GM19468 (cell line): ENCODE data around the gene GAN.
"Not testable (repeated sequence)": the region's sequence is repeated elsewhere in the genome, so short reads cannot be mapped to it uniquely, and the experiment has no call there.

Experiments used
- ATAC-seq: cut with Tn5 transposase; IDR thresholded peaks from one replicate; pipeline ENCODE4 v1.9.1; 2021; ENCODE audit warnings: mild to moderate bottlenecking, moderate library complexity, moderate number of reproducible peaks; ENCODE audit not compliant: unreplicated experiment; ENCODE audit errors: extremely low read depth

Gene GAN

DNA sequence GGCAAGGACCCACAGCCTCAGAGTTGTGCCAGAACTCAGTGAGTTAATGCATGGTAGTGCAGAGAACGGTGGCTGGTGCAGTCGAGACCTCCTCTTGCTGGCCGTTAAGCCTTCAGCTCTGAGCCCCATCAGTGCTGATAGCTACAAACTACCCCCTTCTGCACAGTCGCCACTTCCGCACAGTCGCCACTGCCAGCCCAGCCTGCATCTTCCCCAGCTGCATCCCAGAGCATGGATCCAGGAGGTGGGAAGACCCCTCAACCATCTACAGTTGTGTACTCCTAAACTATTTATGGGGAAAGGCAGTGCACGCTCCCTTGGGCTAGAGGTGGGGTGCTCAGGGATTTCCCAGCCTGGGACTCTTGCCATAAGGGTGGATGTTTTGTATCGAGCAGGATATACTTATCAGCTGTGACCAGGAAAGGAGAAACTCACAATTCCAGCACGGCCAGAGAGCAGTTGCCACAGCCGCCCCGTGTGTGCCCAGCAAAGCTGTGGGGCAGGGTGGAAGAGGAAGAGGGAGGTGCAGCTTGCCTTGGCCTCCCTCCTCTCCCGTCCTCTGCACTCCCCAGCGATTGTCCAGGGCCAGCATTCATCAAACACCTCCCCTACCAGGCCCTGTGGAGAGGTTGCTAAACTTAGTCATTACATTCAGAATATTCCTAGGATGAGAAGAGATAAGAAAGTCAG is 80.3 kb downstream of the GAN start:
- no peak for ATAC-seq

DNA sequence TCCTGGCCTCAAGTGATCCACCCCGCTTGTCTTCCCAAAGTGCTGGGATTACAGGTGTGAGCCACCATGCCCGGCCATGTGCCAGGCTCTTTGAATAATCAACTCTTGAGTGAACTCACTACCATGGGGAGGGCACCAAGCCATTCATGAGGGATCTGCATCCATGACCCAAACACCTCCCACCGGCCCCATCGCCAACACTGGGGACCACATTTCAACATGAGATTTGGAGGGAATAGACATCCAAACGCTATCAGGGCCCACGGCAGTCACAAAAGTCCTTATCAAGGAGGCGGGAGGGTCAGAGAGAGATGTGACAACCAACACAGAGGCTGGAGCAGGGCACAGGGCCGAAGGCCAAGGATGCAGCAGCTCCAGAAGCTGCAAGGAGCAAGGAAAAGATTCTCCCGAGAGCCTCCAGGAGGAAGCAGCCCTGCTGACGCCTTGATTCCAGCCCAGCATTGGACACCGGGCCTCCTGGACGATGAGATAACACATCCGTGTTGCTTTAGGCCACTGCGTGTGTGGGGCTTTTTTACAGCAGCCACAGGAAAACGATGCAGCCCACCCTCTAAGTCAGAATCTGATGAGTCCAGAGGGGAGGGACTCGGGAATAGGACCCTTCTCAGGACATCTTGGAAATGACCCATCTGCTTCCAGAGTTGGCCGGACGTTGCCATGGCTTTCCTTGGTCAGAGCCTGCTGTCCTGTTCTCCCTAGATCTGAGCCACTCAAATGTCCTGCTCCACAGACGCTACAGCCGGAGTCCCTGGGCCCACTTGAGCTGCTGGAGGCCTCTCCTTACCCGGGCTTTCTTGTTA is 82.5 kb downstream of the GAN start:
- ATAC-seq = no peak

DNA sequence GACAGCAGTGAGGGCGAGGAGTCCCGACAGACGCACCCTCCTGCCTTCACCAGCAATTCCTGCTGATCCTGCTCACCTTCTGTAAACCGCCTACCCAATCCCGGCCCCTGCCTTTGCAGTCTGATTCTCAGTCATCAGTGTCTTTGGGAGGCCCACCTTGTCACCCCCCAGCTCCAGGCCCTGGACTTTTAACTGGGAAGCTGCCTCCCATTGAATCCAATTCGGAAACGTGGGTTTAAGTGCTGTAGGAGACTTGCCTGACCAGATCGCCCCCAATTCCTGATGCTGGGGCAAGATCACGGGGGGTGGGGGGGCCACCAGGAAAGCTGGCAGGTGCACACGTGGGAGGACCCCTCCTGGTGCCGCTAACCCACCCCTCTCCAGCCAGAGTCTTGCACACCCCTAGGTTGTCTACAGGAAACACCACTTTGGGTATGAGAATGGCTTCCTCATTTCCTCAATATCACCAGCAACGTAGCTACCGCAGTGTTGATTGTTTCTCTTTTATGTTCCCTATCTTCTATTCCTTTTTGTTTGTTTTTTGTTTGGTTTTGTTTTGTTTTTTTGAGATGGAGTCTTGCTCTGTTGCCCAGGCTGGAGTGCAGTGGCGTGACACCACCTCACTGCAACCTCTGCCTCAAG is 83.2 kb downstream of the GAN start:
- no peak for ATAC-seq

DNA sequence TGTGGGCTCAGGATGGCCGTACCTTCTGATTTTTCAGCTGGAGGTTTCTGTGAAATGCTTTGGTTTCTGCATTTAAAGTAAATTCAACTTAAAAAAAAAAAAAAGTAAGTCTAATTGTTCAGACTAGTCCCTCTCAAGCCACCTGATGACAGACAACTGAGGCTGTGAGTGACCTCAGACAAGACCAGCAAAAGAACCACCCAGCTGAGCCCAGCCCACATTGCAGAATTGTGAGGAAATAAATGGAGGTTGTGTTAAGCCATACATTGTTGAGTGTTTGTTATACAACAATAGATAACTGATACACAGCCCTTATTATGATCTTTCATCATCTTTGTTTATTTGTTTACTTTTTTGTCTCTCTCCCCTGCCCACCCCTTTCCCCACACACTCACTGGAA is 85.1 kb downstream of the GAN start:
- no peak for ATAC-seq

DNA sequence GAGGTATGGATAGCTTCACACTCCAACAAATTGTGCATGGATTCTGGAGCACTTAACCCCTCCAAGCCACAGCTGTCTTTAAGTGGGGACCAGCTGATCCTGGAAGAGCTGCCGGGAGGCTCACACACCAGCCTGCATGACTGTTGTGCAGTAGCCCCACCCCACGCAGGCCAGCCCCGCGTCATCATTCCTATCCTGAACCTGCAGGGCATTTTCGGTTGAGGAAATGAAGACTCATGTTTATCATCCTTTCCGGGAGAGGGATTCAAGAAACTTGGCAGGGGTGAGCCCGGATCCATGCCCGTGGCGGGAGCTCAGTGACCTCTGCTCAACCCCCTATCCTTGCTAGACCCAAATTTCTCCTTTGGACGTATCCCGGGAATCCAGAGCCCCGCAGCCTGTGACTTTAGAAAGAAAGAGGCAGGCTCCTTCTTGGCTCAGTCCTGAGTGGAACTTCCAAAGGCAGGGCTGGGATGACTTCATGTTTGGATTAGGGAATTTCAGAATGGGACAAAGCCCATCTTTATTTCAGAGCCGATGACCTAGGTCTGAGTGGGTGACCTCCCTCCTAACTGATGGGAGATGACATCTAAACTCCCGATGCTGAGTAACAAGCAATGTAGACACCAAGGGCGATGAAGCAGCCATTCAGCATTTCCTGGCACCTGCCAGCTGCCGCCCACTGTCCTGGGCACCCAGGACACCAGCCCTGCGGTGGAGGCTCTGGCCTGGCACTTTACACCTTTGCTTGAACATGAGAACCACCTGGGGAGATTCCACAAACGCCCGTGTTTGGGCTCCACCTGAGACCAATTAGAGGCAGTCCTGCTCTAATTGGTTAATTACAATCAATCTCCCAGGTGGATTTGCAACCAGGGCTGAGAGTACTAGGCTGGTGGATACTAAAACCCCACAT is 86.5 kb downstream of the GAN start:
- no peak for ATAC-seq

DNA sequence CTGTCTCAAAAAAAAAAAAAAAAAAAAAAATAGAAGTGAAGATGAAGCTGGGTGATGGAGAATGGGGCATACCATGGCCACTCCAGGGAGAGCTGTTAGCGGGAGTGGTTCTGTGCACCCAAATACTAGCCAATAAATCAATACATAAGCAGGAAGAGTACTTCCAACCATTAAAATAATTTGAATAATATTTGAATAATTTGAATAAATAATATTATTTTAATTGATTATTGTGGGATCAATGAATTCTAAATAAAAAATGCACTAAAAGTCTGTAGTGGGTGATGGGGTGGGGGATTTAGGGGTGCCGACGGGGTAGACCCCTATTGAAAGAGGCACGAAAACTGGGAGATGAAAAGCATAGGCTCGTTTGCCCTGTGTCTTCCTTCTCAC is 88.4 kb downstream of the GAN start:
- ATAC-seq = no peak

DNA sequence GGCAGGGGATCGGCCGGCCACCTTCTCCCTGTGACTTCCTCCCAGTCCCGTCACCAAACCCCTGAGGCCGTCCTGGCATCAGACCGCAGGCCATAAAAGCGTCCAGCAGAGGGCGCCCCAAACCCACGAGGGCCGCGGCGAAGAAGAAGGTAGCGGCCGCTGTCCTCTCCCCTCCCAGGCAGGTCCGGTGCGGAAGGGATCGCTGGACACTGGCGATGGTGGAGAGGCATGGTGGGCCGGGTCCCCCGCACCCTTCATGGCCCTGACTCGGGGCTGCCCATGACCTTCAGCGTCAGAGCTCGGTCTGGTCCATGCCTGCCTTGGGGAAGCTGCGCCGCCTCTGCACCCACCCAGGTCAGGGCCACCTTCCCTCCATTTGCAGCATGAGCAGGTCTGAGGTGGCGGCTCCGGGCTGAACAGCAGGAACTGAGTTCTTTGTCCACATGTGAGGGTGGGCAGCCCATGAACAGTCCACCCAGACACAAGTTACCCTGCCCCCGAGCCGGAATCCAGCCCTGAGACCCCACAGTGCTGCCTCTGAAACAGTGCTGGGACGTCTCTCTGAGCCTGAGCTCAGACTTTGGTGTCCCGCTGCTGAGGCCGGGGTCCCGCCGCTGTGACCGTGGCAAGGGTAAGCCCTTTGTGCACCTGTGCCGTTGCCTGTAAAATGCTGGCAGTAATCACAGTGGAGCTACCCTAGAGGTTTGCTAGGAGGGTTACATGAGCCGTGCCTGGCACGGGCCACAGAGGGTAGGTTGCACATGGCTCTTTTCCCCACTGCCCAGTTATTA is 89.0 kb downstream of the GAN start:
- ATAC-seq = no peak

DNA sequence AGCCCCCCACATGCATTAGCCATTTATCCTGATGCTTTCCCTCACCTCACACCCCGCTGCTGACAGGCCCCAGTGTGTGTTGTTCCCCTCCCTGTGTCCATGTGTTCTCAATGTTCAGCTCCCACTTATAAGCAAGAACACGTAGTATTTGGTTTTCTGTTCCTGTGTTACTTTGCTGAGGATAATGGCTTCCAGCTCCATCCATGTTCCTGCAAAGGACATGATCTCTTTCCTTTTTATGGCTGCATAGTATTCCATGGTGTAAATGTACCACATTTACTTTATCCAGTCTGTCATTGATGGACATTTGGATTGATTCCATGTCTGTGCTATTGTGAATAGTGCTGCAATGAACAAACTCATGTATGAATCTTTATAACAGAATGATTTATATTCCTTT is 90.2 kb downstream of the GAN start:
- not testable (repeated sequence) for ATAC-seq

DNA sequence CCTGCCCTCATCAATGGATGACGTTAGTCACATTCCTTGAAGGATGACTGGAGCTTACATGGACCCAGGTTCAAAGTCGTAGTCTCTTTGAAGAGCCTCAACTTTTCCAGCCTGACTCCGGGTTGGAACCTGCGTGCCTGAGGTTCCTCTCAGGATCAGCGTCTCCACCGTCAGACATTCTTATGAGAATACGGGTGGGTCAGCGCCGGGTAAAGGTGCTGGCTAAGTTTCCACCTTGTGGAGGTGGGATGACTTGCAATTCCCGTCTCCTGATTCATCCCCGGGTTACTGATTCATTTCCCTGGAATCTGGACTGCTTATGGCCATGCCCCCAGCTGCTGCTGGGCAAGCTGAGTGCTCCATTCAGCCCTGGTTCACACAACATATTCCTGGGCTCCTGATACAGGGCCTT is 90.9 kb downstream of the GAN start:
- ATAC-seq = no peak

DNA sequence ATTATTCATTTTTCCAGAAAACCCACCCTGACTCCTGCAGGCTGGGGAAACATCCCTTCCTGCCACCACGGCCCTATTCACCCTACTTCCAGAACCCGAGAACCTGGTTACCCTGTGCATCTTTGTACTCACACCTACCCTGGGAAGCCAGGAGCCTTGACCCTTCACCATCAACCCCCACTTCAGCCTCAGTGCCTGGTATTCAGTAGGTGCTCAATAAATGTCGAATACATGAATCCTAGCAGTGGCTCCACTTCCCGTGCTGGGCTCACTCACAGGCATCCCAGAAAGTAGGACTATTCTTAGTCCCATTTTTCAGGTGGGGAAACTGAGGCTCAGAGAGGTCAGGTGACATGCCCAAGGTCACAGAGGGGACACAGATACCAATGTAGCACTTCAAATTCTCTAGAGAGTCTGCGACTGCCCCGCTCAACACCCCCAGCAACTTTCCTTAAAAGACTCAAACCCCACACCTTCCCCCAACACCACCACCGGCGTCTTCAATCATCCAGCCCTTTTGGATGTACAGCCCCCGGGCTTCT is 93.7 kb downstream of the GAN start:
- ATAC-seq = no peak

DNA sequence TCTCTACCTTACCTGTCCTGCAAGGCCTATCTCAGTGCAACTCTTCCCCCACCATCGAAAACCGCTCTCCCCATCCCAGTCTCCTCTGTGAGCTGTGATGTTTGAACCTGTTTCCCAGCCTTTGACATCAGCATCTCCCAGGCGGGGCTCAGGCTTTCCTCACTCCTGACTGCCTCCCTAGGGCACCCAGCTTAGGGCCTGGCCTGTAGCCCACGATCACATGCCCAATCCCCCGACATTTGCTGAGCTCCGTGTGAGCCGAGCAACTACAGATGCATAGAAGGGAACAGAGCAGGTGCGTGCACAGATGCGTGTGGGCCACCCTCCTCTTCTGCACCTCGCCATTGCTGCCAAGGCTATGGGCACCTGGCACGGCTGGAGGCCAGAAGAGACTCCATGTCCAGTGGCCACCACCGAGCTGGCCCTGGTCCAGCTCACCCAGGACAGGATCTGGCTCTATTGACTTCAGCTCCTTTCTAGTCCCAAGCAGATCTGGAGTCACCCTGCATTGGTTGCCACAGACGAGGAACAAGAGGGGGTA is 94.3 kb downstream of the GAN start:
- no peak for ATAC-seq

DNA sequence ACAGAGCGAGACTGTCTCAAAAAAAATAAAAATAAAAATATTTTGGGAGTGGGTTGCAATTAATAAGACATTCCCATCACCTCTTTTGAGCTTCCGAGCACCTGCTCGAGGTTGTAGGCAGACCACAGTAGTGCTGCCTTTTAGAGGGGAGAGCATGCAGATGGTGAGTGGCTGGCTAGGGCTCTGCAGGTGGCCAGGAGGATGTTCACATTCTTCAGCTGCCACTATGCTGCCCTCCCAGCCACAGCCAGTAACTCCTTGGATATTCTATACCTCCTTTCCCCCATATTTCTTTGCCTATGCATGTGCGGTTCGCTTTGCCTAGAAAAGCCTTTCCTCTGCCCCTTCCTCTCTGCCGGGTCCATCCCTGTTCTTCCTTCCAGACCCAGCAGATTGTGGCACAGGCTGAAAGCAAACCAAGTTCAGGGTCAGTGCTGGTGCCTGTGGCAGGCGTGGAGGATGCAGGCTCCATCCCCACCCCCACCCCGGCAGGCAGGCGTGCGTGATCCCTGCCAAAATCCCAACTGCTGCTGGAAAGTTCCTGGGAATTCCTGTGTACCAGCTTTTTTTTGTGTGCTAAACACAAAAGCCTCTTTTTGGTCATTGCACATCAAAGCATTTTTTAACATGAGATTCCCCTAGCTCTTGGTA is 96.0 kb downstream of the GAN start:
- no peak for ATAC-seq

DNA sequence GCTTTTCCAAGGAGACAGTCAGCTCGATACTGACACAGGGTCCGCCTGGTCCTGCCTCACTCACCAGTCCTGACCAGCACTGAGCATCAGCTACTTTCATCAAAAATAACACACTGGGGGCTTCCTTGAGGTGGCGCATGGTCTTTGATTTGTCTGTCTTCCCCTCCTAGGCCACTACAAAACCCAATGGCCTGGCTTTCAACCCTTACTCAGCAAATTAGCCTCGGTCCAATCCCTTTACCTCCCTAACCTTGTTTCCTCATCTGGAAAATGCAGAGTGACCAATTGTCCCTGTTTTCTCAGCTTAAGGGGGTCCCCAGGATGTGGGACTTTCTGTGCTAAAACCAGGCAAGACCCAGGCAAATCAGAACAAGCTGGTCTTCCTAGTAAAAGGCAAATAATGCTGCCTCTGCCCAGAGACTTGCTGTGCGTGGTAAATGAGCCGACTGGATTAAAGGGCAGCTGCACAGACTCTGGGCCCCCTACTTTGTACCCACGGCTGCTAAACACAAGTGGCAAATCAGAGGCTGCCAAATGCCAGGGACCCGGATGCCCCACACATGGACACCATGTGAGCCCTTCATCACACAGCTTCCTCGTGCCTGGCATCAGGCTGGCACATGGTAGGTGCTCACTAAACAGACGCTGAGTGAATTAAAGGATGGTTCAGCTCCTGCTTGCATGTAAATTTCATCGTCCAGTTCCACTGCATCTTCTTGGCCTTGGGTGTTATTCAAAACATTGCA is 98.7 kb downstream of the GAN start:
- no peak for ATAC-seq

DNA sequence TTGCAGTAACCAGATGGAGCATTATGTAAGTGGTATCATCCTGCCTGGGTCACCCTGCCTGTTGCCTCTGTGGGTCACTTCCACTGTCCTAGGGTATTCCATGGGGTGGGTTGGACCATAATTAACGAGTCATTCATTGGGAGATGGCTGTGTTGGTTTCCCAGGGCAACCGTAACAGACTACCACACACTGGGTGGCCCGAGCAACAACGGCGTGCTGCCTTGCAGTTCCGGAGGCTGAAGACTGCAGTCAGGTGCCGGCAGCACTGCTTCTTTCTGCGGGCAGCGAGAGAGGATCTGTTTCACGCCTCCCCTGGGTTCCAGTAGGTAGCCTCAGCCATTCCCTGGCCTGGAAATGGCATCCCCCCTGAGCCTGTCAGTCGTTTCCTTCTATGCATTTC is 101.0 kb downstream of the GAN start:
- no peak for ATAC-seq

DNA sequence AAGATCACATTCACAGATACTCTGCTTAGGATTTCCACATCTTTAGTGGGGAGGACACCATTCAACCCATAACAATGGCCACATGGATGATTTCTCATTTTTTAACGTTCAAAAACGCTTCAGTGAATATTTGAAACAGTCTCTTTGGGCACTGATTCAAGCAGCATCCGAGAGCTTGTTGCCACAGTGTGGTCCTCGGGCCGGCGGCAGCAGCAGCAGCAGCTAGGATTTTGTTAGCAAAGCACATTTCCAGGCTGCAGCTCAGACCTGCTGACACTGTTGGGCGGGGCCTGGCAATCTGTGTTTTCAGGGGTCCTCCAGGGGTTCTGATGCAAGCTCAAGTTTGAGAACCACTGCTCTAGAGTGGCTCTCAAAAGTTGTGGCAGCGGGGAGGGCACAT is 102.0 kb downstream of the GAN start:
- ATAC-seq = no peak

DNA sequence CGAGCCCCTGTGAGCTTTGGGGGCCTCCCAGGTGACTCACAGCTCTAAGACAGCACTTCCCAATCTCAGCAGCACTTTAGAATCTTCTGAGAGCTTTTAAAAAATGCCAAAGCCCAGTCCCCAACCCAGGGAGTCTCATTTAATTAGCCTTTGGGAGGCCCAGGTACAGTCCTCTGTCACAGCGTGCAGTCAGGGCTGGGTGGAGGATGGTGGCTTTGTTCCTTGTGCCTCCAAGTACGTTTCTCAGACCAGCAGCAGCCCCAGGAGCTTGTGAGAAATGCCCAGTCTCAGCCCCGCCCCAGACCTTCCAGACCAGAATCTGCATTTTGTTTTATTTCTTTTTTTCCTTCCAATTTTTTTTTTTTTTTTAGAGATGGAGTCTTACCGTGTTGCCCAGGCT is 102.4 kb downstream of the GAN start:
- no peak for ATAC-seq

DNA sequence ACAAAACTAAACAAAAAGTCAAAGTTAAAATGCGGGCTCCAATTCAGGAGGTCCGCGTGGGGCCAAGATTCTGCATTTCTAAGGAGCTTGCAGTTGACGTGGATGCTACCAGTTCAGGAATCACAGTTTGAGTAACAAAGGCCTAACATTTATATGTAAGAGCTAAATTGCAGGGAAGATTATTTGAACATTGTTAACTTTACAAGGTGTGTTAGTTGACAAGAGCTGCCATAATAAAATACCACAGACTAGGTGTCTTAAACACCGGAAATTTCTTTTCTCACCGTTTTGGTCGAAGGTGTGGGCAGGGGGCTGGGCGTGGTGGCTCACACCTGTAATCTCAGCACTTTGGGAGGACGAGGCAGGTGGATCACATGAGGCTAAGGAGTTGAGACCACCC is 105.0 kb downstream of the GAN start:
- no peak for ATAC-seq

DNA sequence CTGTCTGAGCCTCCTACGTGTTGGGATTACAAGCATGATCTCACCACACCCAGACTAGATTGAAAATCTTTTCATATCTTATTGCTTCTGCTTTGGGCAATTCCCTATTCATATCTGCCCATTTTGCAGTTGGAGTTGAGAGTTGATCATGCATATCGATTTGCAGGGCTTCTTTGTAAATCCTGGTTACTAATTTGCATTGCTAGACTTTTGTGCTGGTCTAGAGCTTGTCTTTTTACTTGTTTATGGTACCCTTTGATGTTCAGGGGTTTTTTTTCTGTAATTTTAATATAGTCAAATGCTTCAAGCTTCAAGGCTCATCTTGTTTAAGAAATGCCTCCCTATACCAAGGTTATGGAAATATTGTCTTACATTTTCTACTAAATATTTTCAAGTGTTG is 106.4 kb downstream of the GAN start:
- ATAC-seq = no peak
